Endodermal cell (in vitro differentiated cells): ENCODE measurements around the gene PCK2. TPM values are rescaled to one million over a fixed set of nuclear protein-coding genes. Genes with fewer than 3 reads are reported as not detected.

Experiments used
- DNase-seq: peaks from one replicate; pipeline ENCODE4 v3.0.0-alpha.2; 2017
- H3K27ac ChIP-seq: 2 replicates; pipeline ENCODE4 v1.5.1; 2013; ENCODE audit warnings: mild to moderate bottlenecking, low read depth, low read length, moderate library complexity
- H3K27me3 ChIP-seq: 2 replicates; pipeline ENCODE4 v1.6.1; 2013; ENCODE audit warnings: mild to moderate bottlenecking, low read length, moderate library complexity; ENCODE audit not compliant: insufficient read depth, control insufficient read depth, poor library complexity, severe bottlenecking
- H3K36me3 ChIP-seq: 2 replicates; pipeline ENCODE4 v1.7.0; 2013; ENCODE audit warnings: mild to moderate bottlenecking, low read length, moderate library complexity; ENCODE audit not compliant: control insufficient read depth, insufficient read depth
- H3K4me1 ChIP-seq: one replicate; pipeline ENCODE4 v1.7.0; 2013; ENCODE audit warnings: low read length; ENCODE audit not compliant: control insufficient read depth, insufficient read depth
- H3K4me3 ChIP-seq: 2 replicates; pipeline ENCODE4 v1.5.1; 2013; ENCODE audit warnings: mild to moderate bottlenecking, low read length, moderate library complexity
- H3K9ac ChIP-seq: 2 replicates; pipeline ENCODE4 v1.6.1; 2013; ENCODE audit warnings: mild to moderate bottlenecking, low read length, moderate library complexity; ENCODE audit not compliant: poor library complexity, severe bottlenecking; ENCODE audit errors: extremely low read depth
- H3K9me3 ChIP-seq: 2 replicates; pipeline ENCODE4 v1.6.1; 2013; ENCODE audit warnings: mild to moderate bottlenecking, low read length, moderate library complexity; ENCODE audit not compliant: control insufficient read depth
- H3K27ac Mint-ChIP-seq: 2 replicates; pipeline ENCODE4 v1.8.0; 2020; ENCODE audit warnings: mixed read lengths
- H3K27me3 Mint-ChIP-seq: 2 replicates; pipeline ENCODE4 v1.8.0; 2021; ENCODE audit warnings: mild to moderate bottlenecking, mixed read lengths; ENCODE audit not compliant: insufficient read depth
- H3K36me3 Mint-ChIP-seq: 2 replicates; pipeline ENCODE4 v1.8.0; 2020; ENCODE audit warnings: low read depth, mixed read lengths
- H3K4me1 Mint-ChIP-seq: 2 replicates; pipeline ENCODE4 v1.8.0; 2020; ENCODE audit warnings: mixed read lengths
- H3K4me3 Mint-ChIP-seq: 2 replicates; pipeline ENCODE4 v1.8.0; 2020; ENCODE audit warnings: mild to moderate bottlenecking, moderate library complexity, mixed read lengths
- H3K9me3 Mint-ChIP-seq: 2 replicates; pipeline ENCODE4 v1.8.0; 2020; ENCODE audit warnings: mild to moderate bottlenecking, mixed read lengths
- CTCF ChIP-seq: fragments of 200-600 bp; sonication (generic); conservative IDR thresholded peaks from 2 replicates; pipeline ENCODE4 v1.5.0; 2021; ENCODE audit warnings: antibody characterized with exemption, mild to moderate bottlenecking
- WGBS, 2 experiments: methylation state at CpG; one replicate each; pipeline versions ENCODE4 v1.1.5 to v1.1.7; 2013; ENCODE audit warnings: missing lambda C conversion rate in 2 of 2, mixed read lengths in 1 of 2; ENCODE audit not compliant: insufficient coverage in 1 of 2, insufficient read length in 1 of 2; 5-methylcytosine and 5-hydroxymethylcytosine counted together
- total RNA-seq, 2 donors: library from RNA; stranded (reverse); fragmentation: NEBNext Ultra II Directional in 1 of 2; extraction: Animal tissue kit (Norgen Biotek cat#: 25700) in 1 of 2; gene quantifications; 2 replicates in 1 of 2; 3 replicates in 1 of 2; pipeline ENCODE4 v1.2.1, GENCODE V29; 2021

The PCK2 gene
- total RNA-seq, 2 donors from 2014 or later: 37.7 to 42.8 TPM

DNA sequence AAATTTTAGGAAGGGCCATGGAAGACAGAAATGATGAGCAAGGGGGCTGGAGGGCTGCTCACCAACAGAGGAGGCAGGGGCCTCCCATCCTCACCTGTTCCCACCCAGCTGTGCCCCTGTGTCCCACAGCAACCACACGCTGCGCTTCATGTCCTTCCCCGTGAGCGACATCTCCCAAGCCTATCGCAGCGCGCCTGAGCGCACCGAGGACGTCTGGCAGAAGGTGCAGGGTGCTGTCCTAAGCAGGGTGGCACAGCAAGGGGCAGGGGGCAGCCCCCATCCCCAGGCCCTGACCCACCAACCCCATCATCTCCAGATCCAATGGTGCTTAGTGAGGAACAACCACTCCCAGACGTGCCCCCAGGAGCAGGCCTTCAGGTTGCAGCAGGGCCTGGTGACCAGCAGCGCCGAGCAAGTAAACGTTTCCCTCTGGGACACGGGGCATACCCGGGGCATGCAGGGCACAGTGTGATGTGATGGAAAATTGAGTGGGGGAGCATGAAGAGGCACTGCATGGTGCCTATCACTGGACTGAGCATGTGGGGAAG, 34.2 kb upstream of the PCK2 start:
- Mint-ChIP-seq H3K4me3 (no peak overlapping the region), H3K36me3 (no peaks in the 10 kb centered on the region), H3K9me3 (no peaks in the 10 kb centered on the region), H3K27ac (no peak overlapping the region), H3K4me1 (no peaks in the 10 kb centered on the region), H3K27me3 (no peaks in the 10 kb centered on the region)
- H3K27ac ChIP-seq: no peak overlapping the region
- H3K36me3 ChIP-seq: no peaks in the 10 kb centered on the region
- H3K9me3 ChIP-seq: no peaks in the 10 kb centered on the region
- TF ChIP-seq CTCF: no peak
- 92 to 100% methylated on average over 8 to 16 of the region's 16 CpGs for WGBS, 2 experiments
- no peaks in the 10 kb centered on the region for H3K27me3 ChIP-seq
- no peak overlapping the region for H3K4me3 ChIP-seq
- no peaks in the 10 kb centered on the region for H3K4me1 ChIP-seq
- H3K9ac ChIP-seq: no peak overlapping the region
- DNase-seq: no peak

- no peak overlapping the region for H3K27ac Mint-ChIP-seq
- no peaks in the 10 kb centered on the region for H3K4me1 Mint-ChIP-seq
- no peaks in the 10 kb centered on the region for H3K27me3 ChIP-seq
- H3K9ac ChIP-seq: no peak overlapping the region
- TF ChIP-seq CTCF: no peak
- H3K4me3 ChIP-seq: no peak overlapping the region
- WGBS, 2 experiments: 91% methylated on average over 10 of the region's 10 CpGs; no CpG with 5 or more reads in 1 of the 2 experiments
- H3K36me3 Mint-ChIP-seq: no peaks in the 10 kb centered on the region
- H3K9me3 ChIP-seq: no peaks in the 10 kb centered on the region
- no peaks in the 10 kb centered on the region for H3K36me3 ChIP-seq
- no peaks in the 10 kb centered on the region for H3K27me3 Mint-ChIP-seq
- DNase-seq: no peak
- H3K9me3 Mint-ChIP-seq: no peaks in the 10 kb centered on the region
- H3K4me1 ChIP-seq: no peaks in the 10 kb centered on the region
- H3K27ac ChIP-seq: no peak overlapping the region
- H3K4me3 Mint-ChIP-seq: no peak overlapping the region
Measured at GRCh38 chr14:24060443-24060842, 33.7 kb upstream of the PCK2 start.

GRCh38 chr14:24060984-24061913, 32.9 kb upstream of the PCK2 start:
- Mint-ChIP-seq H3K4me3 (no peak overlapping the region), H3K36me3 (no peaks in the 10 kb centered on the region)

More at GRCh38 chr14:24060984-24061913, 32.9 kb upstream of the PCK2 start:
- H3K27me3 Mint-ChIP-seq: no peaks in the 10 kb centered on the region
- H3K27ac Mint-ChIP-seq: no peak overlapping the region
- H3K27ac ChIP-seq: no peak overlapping the region
- no peaks in the 10 kb centered on the region for H3K4me1 Mint-ChIP-seq
- DNase-seq: no peak
- no peak for TF ChIP-seq CTCF
- no peaks in the 10 kb centered on the region for H3K9me3 Mint-ChIP-seq
- H3K4me1 ChIP-seq: no peaks in the 10 kb centered on the region
- no peaks in the 10 kb centered on the region for H3K27me3 ChIP-seq
- no peaks in the 10 kb centered on the region for H3K9me3 ChIP-seq
- H3K4me3 ChIP-seq: no peak overlapping the region
- H3K36me3 ChIP-seq: no peaks in the 10 kb centered on the region
- 91% methylated on average over 7 of the region's 7 CpGs; no CpG with 5 or more reads in 1 of the 2 experiments for WGBS, 2 experiments
- H3K9ac ChIP-seq: no peak overlapping the region
